GM19438 (cell line): ENCODE measurements around the gene WT1.

Source experiments
- ATAC-seq: cut with Tn5 transposase; IDR thresholded peaks from one replicate; pipeline ENCODE4 v1.9.1; 2021; ENCODE audit warnings: low read depth; ENCODE audit not compliant: unreplicated experiment

The WT1 gene

DNA sequence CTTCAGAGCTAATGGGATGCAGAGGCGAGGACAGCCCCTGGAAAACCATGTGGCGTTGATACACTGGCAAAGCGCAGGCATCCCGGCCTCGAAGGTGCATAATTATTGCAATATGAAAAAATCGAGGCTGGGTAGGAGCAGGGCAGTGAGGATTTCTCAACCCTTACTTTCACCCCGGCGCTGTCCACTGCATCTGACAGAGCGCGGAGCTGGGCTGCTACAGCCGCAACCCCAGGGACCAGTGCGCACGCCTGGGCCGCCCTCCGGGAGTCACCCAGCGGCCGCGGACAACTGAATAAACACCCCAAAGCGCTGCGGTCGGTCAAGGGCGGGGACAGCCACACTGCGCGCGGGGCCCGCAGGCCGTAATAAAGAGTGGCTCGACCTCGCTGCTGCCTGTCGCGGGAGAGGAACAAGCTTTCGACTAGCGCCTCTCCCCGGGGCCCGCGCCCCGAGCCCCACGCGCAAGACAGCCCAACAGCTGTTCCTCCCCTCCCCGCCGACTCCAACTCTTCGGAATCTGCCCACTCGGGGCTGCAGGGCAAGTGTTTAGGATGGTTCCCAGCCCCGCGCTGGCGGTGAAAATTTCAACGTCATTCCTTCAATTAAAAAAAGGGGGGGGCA lies 3.6 kb upstream of the WT1 start:
- no peak for ATAC-seq

DNA sequence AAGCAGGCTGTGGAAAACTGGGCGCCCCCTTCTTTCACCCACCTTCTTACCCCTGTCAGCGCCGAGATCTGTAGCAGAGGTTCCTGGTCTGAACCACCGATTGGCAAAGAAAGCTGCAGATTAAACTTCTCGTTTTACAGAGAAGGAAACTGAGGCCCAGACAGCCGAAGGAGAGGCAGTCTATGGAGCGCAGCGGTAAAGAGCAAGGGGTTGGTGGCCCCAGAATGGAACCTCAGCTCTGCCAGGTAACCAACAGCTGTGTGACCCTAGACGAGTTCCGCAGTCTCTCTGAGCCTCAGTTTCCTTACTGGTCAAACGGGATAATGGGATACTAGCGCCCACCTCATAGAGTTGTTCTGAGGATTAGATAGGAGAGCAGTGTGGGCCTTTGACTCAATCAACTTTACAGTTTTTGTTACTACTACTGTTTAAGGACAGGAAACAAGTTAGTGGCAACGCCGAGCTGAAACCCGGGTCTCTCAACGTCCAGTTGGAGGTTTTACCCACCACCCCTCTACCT lies 3.1 kb upstream of the WT1 start:
- ATAC-seq: no peak

DNA sequence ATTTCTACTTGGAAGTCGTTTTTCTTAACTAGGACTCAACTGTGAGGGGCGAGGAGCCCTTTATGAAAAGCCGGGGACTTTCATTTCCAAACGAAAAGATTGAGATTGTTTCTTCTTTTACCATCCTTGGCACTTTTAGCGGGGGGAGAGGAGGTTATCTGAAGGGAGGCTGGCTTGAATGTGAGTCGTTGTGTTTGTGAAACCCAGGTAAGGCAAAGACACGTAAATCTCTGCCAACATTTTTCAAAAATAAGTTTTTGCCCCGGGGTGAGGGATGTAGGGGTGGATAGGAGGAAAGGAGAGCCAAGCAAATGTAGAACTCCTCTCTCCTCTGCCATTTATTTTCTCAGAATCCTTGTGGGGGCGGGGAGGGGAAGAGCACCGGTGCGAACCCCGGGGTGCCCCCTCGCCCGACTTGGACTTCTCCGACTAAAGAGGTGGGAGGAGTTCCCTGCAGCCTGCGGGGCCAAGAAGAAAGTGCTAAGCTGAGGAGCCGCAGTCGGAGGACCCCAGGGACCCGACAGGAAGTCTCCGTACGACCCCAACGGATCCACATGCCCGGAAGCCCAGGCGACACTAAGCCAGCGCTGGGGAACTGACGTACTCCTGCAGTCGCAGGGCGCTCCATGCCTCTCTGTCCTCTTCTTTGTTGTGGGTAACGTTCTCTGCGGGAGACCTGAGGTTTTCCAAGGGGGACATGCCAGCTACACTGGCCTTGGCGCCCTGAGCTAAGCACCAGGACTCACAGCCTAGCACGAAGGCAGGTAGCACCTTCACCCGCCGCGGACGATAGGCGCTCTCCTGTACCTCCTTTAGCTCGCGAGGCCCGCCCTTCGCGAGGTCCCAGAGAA lies 2.4 kb upstream of the WT1 start:
- no peak for ATAC-seq

DNA sequence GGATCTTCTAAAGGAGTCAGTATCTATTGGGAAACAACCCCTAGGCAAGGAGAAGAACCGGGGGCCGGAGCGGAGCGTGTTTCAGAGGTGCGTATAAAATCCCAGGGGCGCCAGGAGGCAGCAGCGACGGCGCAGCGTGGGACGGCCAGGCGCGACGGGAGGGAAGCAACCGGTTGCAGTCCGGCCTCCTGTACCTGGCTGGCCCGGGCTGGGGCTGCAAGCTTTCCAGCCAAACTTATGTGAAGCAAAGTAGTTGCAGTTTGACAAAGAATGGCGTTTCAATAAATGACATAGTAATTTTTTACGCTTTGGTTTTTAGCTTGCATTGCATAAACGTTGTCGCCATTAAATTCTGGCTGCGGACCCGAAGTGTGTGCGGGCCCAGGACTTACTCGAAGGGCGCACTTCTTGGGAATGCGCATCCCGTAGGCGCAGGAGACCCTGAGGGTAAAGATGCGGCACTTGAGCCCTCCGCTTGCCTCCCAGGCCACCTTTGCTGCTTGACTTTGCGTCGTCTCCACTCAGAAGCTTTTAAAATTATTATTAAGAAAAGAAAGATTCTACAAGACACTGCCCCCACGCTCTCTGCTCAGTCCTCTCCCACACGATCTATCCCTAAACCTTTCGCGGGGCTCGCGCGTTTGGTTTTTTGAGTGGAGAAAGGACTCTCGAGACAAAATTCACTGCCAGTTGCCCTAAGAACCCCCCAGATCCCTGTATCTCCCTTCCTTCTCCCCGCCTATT lies 1.6 kb upstream of the WT1 start:
- no peak for ATAC-seq

DNA sequence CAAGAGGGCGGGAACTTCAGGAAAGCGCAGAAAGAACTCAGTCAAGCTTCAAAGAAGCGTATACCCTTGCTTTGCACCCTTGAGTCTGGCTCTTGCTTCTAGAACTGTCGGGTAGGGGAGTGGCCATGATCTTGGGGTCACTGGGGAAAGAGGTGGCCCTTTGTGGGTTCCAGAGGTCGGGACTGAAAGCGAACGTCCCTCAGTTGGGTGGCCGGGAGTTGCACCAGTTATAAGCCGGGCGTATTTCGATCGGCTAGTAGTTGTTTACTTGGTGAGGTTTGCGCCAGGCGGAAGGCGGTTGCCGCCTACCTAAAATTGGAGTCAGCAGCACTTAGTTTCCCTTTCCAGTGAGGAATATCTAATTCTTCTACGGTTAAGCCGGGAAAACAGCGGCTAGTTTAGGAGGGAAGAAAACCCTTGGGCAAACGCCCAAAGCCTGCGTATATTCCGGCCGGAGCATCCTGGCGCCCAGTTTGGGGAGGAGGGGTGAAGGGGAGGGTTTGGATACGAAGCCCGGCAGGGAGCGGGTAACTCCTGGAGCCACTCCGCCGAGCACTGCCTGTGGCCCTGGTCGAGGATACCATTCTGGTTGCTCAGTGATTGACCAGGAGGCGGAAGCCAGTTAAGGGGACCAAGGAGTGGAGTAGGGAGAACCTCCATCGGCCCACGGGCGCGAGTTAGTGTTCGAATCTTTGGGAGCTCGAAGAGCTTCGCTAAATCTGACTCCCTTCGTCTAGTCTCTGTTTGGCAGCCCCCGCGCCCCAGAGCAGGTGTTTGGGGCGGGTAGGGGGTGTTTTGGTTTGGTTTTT lies 807 bp upstream of the WT1 start:
- ATAC-seq: no peak

DNA sequence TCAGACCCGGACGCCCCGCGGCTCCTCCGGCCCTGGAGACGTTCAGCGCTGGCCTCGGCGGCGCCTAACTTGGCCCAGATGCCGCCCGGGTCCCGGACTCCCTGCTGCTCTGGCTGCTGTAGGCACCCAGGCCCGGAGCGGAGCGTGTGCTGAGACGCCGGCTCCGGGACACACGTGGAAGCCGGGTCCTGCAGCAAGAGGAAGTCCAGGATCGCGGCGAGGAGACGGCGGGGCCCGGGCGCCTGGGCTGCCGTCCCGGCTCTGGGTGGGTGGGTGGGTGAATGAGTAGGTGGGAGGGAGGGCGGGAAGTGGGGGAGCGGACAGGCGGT lies 223 bp downstream of the WT1 start:
- no peak for ATAC-seq

DNA sequence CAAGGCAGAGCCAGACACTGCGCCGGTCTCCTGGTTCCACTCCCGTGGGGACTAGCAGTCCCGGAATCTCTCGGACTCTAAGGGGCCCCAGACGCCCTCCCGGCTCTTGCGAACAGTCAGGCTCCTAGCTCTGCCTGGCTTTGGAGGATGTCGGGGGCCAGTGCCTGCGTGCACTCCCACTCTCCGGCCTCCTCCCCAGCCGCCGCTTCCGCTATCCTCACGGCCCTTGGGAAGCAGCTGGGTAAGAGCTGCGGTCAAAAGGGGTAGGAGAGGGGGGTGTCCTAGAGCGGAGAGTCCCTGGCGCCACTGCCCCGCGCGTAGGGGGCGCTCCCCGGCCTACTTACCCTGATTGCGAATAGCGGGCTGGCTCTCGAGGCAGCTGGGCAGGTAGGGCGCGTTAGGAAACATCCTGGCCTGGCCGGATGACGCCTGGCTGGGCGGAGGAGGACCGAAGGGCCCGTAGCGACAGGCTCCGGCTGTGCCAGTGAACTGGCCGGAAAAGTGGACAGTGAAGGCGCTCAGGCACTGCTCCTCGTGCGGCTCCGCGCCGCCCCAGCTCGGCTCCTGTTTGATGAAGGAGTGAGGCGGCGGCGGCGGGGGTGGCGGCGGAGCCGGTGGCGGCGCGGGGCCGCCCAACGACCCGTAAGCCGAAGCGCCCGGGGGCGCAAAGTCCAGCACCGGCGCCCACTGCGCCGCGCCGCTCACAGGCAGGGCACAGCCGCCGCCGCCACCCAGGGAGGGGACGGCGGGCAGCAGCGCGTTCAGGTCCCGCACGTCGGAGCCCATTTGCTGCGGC lies 785 bp downstream of the WT1 start:
- no peak for ATAC-seq

DNA sequence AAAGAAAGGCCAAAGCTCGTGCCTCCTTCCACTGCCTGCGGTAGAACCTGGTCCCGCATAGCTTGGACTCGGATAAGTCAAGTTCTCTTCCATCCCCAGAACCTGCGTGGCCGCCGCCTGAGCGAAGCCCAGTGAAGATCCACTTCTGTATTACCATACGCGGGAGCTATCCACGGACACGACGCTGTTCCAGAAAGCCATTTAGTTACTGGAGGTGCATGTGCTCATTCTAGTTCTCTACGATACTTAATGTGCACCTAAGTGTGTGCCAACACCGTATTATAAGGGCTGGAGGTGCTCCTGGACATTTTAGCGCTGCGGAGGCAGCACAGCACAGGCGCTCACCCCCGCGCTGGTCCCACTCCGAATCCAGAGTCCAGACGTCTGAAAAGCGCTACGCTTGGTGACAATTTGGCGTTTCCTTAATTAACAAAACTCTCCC lies 1.4 kb downstream of the WT1 start:
- ATAC-seq: no peak

DNA sequence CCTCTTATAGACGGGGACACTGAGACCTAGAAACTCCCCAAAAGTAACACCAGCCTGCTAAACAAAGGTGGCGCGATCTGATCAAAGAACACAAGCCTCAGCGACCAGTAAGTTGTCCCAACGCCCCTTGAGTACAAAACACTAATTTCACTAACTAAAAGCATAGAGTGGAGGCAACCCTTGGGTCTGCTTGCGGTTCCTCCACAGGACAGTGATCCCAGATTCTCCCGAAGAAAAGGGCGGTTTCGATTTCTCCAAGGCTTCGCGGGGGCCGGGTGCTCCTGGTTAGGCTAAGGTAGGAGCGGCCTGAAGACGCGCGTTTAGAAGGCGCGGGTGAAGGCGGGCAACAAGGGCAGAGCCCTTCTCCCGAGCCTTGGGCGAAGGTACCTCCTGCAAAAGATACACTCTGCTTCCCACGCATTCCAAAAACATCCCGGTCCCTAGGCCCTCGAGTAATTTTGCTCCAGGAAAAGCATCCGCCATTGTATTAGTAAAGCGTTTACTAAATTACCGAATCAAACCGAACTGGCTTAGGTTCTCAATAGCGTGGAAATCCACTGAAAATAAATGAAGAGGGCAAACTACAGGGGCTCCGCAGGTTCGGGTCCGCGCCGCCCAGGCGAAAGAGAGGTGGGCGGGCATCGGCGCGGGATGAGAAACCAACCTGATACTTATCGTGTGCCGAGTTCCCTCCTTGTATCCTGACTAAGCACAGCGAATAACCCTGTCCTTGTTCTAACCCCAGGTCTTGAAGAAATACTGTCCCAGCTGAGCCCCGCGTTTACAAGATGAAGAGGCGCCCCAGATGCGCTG lies 2.0 kb downstream of the WT1 start:
- no peak for ATAC-seq

DNA sequence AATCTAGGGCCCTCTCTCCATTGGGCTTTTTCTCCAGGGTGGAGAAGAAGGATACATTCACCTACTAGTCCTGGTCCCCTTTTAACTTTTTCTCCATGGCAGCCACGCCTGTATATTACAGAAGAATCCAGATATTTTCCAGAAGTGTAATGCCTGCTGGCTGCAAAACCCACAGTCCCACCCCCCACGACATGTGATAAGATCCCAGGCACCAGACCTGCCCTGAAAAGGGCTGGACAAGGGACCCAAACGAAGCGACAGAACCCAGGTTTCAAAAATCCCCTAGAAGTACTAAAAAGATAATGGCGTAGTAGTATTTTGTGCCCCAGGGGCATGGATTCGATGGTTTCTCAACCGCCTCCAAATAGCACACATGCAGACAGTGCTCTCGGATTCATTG lies 2.8 kb downstream of the WT1 start:
- no peak for ATAC-seq

DNA sequence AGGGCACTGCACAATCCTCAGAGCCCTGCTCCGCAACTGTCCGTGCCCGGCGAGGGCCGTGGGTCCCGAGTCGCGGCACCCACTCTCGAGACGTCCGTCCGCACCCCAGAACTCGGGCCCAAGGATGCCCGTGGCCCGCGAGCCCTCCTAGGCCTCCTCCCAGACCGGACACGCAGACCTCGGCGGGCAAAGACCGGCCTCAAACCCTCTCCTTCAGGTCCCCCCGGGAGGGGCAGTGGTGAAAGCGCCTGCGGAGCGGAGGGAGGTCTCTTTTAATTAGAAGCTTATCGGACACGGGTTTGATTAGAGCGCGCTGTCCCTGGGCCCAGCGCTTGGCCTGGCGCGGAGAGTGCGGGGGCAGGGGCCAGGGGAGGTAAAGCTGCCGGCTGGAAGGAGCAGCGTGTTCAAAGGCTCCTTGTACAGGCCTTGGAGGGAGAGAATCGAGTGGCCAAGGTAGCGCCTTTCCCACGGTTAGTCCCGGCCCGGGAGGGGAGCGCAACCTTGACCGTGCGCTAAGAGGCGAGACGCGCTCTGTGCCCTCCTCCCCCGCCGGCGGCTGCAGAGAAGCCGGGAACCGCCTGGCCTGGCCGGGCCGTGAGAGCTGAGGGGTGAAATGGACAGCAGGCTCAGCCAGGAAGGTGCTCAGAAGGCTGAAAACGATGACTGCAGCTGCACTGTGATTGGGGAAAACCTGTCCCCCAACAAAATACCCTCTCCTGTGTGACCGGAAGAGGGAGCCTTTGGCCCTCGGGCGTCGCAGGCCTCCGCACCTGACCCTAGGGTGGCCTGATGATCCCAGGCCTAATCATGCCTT lies 4.6 kb downstream of the WT1 start:
- no peak for ATAC-seq

DNA sequence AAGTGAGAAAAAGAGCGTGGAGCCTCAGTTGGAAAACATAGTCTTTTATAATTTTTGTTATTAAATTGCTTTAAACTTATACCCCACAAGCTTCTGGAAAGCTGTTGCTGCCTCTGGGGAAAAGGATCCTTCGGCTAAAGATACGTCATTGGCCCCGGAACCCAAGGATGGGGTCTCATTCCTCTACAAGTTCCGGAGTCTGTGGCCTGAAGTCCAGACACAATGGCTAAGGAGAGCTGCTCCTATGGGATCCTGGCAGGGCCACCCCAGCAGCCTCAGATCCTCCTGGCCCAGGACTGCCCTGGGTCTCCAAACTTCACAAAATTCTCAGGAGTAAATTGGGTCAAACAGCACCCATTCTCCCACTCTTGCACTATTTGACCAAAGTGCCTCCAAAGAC lies 5.9 kb downstream of the WT1 start:
- ATAC-seq: no peak

DNA sequence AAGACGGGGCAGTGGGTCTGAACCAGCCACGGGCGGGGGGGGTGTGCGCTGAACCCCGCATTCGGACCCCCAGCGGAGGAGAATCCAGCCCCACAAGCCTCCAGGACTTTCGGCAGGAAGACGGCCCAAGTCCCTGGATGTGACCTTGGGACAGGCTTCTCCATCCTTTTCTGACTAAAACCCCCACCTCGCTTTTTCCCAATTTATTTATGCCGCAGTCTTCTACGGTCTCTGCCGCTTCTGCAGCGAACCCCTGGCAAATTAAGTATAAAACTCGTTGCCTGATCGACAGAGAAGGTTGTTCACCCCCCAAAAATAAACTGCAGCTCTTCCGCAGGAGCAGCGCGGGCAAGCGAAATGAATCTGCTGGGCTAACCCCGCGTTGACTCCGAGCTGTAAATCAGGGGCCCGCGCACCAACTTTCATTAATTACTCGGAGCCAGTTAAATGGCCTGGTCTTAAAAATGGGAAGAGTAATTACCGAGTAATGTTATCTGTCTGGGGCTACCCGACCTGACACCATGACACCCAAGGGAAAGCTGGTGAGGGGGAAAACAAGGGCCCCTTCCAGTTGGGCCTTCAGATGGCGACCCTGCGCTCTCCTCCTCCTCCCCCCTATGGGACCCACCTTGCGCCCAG lies 6.6 kb downstream of the WT1 start:
- no peak for ATAC-seq

DNA sequence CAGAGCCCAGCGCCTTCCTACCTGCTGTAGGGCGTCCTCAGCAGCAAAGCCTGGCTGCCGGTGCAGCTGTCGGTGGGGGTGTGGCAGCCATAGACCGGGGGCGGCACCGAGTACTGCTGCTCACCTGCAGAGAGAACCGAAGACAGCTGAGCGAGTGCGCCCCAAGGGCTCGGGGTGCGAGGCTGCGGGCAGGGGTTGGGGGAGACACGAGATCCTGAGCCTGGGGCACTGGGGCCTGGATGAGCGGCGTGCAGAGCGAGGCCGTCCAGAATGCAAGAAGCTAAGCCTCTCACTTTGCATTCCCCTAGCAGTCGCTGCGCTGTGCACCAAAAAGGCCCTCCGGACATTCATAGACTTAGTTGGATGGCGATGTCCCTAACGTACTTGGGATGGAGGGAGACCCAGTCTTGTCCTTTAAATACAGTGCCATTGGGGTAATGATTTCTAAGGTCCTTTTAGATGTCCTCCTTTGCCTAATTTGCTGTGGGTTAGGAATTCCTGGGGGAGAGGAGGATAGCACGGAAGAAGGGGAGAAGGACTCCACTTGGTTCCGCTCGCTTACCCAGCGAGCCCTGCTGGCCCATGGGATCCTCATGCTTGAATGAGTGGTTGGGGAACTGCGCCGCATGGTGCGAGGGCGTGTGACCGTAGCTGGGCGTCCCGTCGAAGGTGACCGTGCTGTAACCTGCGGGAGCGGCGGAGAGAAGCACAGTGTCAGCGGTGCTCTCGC lies 7.2 kb downstream of the WT1 start:
- ATAC-seq: no peak

DNA sequence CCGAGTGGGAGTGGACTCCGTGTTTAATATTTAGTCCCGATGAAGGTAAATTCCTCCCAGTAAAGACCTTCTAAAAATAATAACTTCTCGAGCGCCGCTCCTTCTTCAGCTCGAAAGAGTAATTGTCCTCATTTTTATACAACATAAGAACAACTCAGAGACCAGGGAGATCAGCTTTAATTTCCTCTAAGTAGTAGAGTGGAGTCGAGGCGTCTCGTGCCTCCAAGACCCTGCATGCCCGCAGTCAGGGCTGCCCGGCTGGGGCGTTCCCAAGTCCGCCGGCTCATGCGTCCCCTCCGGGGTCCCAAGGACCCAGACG lies 7.8 kb downstream of the WT1 start:
- no peak for ATAC-seq

DNA sequence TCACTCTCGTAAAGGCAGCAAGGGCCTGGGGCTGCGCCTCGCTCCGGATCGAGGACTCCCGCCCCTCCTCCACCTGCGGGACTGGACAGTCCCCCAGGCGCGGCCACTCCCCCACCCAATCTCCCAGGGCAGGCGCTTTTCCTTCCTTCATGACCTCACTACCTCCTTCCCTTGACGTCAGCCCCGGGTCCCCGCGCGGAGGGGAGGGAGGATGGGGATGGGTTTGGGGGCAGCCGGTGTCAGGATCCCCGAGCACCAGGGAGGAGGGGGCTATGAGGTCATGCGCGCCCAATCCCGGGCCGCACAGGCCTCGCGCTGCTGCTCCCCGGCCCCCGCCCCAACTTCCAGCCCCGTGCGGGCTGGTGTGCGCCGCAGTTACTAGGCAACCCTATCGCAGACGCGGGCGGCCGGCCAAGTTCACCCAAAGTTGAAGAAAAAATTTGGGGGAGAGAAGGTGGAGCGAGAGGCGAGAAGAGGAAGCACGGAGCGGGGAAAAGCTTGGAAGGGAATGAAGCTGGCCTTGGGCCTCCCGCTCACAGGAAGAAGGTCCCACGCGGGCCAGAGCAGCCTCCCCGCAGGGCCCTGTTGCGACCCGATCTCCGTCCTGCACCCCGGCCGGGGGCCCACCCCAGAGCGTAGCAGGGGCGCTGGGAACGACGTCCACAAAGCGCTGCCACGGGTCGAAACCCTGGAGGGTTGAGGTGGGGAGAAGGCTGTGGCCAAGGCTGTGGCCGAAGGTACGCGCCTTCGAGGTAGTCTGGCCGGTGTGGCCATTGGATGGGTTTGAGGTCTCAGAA lies 8.3 kb downstream of the WT1 start:
- no peak for ATAC-seq
